ENCODE data around the gene SLC22A31. TPM values are rescaled to one million over a fixed set of nuclear protein-coding genes. Genes with fewer than 3 reads are reported as not detected.

Gene SLC22A31
- total RNA-seq, 4 donors from 2014 or later = 0.54 TPM; not detected in 3

- Histone ChIP-seq H3K4me1 (peaks cover 0 to 7% of the 10 kb centered on the region in 2 donors), H3K27ac (no peak overlapping the region), H3K36me3 (peaks cover 29 to 45% of the 10 kb centered on the region in 2 donors), H3K9me3 (no peaks in the 10 kb centered on the region), H3K4me3 (replicated peaks in 1 of 3) (no peak overlapping the region), H3K27me3 (no peaks in the 10 kb centered on the region)
- WGBS, 2 donors = 95% methylated on average over 21 of the region's 21 CpGs
- no peak for DNase-seq
- TF ChIP-seq POLR2A (IDR thresholded peaks at IDR 0.05) = no peak
- no peak for TF ChIP-seq CTCF (IDR thresholded peaks at IDR 0.05)
- intact Hi-C loops (cut with DNase I) = no loop called here
Measured at GRCh38 chr16:89222931-89223330, 22.6 kb upstream of the SLC22A31 start.

- TF ChIP-seq POLR2A (IDR thresholded peaks at IDR 0.05) (no peak), CTCF (IDR thresholded peaks at IDR 0.05) (no peak)
- 92 to 93% methylated on average over 3 of the region's 3 CpGs for WGBS, 2 donors
- no peaks in the 10 kb centered on the region for H3K27me3 ChIP-seq
- no peaks in the 10 kb centered on the region for H3K9me3 ChIP-seq
- peaks cover 3 to 9% of the 10 kb centered on the region in 2 donors for H3K4me1 ChIP-seq
- DNase-seq = no peak
- intact Hi-C loops (cut with DNase I) = no loop called here
- H3K36me3 ChIP-seq = peaks cover 17 to 32% of the 10 kb centered on the region in 2 donors
- no peak overlapping the region for H3K4me3 ChIP-seq (replicated peaks in 1 of 3)
- no peak overlapping the region for H3K27ac ChIP-seq
Measured at GRCh38 chr16:89221604-89222003, 21.3 kb upstream of the SLC22A31 start.

GRCh38 chr16:89219365-89219764 is 19.0 kb upstream of the SLC22A31 start:
- peaks cover 12 to 19% of the 10 kb centered on the region in 2 donors for H3K4me1 ChIP-seq
- DNase-seq = no peak
- no peak overlapping the region for H3K4me3 ChIP-seq (replicated peaks in 1 of 3)
- peaks cover 11 to 20% of the 10 kb centered on the region in 2 donors for H3K36me3 ChIP-seq
- H3K27ac ChIP-seq = no peak overlapping the region
- 65 to 79% methylated on average over 5 of the region's 5 CpGs for WGBS, 2 donors
- no peaks in the 10 kb centered on the region for H3K27me3 ChIP-seq
- TF ChIP-seq CTCF (IDR thresholded peaks at IDR 0.05) = no peak
- no peak for TF ChIP-seq POLR2A (IDR thresholded peaks at IDR 0.05)
- no peaks in the 10 kb centered on the region for H3K9me3 ChIP-seq
- intact Hi-C loops (cut with DNase I) = loop anchor here (10.0 kb wide), 2 partner anchors 285 to 405 kb away; partner anchors contain the start of gene APRT

- Histone ChIP-seq H3K27ac (peak within 1 kb of the TSS; percentile 81 to 90 (median 83)), H3K36me3 (peaks cover 0 to 5% of the 10 kb centered on the region in 2 donors), H3K27me3 (no peaks in the 10 kb centered on the region), H3K9me3 (no peaks in the 10 kb centered on the region), H3K4me3 (replicated peaks in 1 of 3) (peak within 1 kb of the TSS; percentile 76 to 89 (median 84)), H3K4me1 (peaks cover 12 to 19% of the 10 kb centered on the region in 2 donors)
- TF ChIP-seq CTCF (IDR thresholded peaks at IDR 0.05) (no peak), POLR2A (IDR thresholded peaks at IDR 0.05) (peak in 1 of 2 donors; percentile 89)
- intact Hi-C loops (cut with DNase I) = loop anchor here (10.0 kb wide), 2 partner anchors 283 to 403 kb away; partner anchors contain the start of gene APRT
- DNase-seq = peak; percentile 82 to 83
- 1% methylated on average over 31 to 35 of the region's 91 CpGs for WGBS, 2 donors
Measured at GRCh38 chr16:89217388-89218191, 17.3 kb upstream of the SLC22A31 start, which contains the start of gene ZNF778. Gene ZNF778, plus strand, starts transcription at chr16:89217703. Its CDS starts 3,425 bp downstream, at chr16:89221128.

GRCh38 chr16:89217138-89217387 is 16.7 kb upstream of the SLC22A31 start:
- Histone ChIP-seq H3K4me3 (replicated peaks in 1 of 3) (peak overlapping the region; percentile 76 to 89 (median 84)), H3K4me1 (peaks cover 12 to 19% of the 10 kb centered on the region in 2 donors), H3K9me3 (no peaks in the 10 kb centered on the region), H3K27ac (peak overlapping the region; percentile 81 to 90 (median 83)), H3K36me3 (peaks cover 0 to 2% of the 10 kb centered on the region in 2 donors), H3K27me3 (no peaks in the 10 kb centered on the region)
- 0 to 1% methylated on average over 11 of the region's 11 CpGs for WGBS, 2 donors
- no peak for TF ChIP-seq CTCF (IDR thresholded peaks at IDR 0.05)
- no peak for TF ChIP-seq POLR2A (IDR thresholded peaks at IDR 0.05)
- intact Hi-C loops (cut with DNase I) = loop anchor here (10.0 kb wide), 2 partner anchors 282 to 402 kb away; partner anchors contain the start of gene APRT
- DNase-seq = no peak

Measured in thyroid gland (tissue), 4 donors.